ENCODE measurements around the gene BAZ2B.

DNA sequence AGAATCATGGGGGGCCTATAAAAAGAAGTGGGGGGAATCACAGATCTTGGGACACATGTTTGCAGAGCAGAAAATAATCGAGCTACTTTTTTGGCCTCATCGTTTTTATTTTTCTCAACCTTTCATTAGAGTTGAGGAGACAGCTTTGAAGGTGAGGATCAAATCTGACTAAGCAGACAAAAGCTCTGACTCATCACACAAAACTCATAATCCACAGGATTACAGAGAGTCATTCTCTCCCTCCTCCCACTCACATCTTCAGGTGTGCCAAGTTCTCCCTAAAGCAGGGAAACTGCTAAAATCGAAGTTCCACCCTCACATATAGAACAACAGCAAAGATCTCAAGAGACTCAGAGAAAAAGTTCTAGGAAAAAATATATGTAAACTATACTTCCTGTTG, 15.6 kb downstream of the BAZ2B start:
- TF ChIP-seq, protein P1, sequence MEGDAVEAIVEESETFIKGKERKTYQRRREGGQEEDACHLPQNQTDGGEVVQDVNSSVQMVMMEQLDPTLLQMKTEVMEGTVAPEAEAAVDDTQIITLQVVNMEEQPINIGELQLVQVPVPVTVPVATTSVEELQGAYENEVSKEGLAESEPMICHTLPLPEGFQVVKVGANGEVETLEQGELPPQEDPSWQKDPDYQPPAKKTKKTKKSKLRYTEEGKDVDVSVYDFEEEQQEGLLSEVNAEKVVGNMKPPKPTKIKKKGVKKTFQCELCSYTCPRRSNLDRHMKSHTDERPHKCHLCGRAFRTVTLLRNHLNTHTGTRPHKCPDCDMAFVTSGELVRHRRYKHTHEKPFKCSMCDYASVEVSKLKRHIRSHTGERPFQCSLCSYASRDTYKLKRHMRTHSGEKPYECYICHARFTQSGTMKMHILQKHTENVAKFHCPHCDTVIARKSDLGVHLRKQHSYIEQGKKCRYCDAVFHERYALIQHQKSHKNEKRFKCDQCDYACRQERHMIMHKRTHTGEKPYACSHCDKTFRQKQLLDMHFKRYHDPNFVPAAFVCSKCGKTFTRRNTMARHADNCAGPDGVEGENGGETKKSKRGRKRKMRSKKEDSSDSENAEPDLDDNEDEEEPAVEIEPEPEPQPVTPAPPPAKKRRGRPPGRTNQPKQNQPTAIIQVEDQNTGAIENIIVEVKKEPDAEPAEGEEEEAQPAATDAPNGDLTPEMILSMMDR (IDR thresholded peaks at IDR 0.05; ENCODE audit: insufficient read depth, low read depth, low read length): no peak
- no peak for TF ChIP-seq EZH2 (IDR thresholded peaks at IDR 0.05; ENCODE audit: insufficient read depth, low read length)

Data from astrocyte (in vitro differentiated cells and primary cell).